HL-60/S4 treated with phorbol 12-myristate 13-acetate at 8.2 ng/mL for 4 days and 3 days (cell line): ENCODE results near the gene PDE2A.

Experiments
- in situ Hi-C: fragments of 300-500 bp; cut with MboI; formaldehyde crosslinking; loops from 2 replicates; pipeline ENCODE4 v1.15.0; 2022; ENCODE audit warnings: low sequenced_read_pairs

Gene PDE2A

GRCh38 chr11:72673943-72674828 lies at the start of gene PDE2A:
PDE2A (minus strand) TSS chr11:72674422; CDS start chr11:72674207, 215 bp downstream.
- in situ Hi-C loops, result loop anchor here (10.0 to 25.0 kb wide), 2 partner anchors 89 to 212 kb away; no protein-coding TSS in a partner anchor

- in situ Hi-C loops, result no loop called here
Observed at GRCh38 chr11:72723508-72723907, 49.3 kb upstream of the PDE2A start.

- in situ Hi-C loops, result no loop called here
Observed at GRCh38 chr11:72722050-72722748, 48.0 kb upstream of the PDE2A start.

GRCh38 chr11:72721689-72722049 lies 47.4 kb upstream of the PDE2A start:
- in situ Hi-C loops, result no loop called here

- in situ Hi-C loops, result no loop called here
Observed at GRCh38 chr11:72721276-72721675, 47.1 kb upstream of the PDE2A start.

GRCh38 chr11:72720784-72721183 lies 46.6 kb upstream of the PDE2A start:
- in situ Hi-C loops, result no loop called here

- in situ Hi-C loops, result no loop called here
Observed at GRCh38 chr11:72720047-72720446, 45.8 kb upstream of the PDE2A start.

- in situ Hi-C loops, result no loop called here
Observed at GRCh38 chr11:72719551-72719950, 45.3 kb upstream of the PDE2A start.

GRCh38 chr11:72719144-72719543 lies 44.9 kb upstream of the PDE2A start:
- in situ Hi-C loops, result no loop called here

GRCh38 chr11:72718101-72718501 lies 43.9 kb upstream of the PDE2A start:
- in situ Hi-C loops, result no loop called here

GRCh38 chr11:72716788-72717435 lies 42.7 kb upstream of the PDE2A start:
- in situ Hi-C loops, result no loop called here

GRCh38 chr11:72716290-72716689 lies 42.1 kb upstream of the PDE2A start:
- in situ Hi-C loops, result no loop called here

GRCh38 chr11:72712841-72713240 lies 38.6 kb upstream of the PDE2A start:
- in situ Hi-C loops, result no loop called here

- in situ Hi-C loops, result no loop called here
Observed at GRCh38 chr11:72712168-72712751, 38.0 kb upstream of the PDE2A start.

GRCh38 chr11:72711141-72711540 lies 36.9 kb upstream of the PDE2A start:
- in situ Hi-C loops, result no loop called here

GRCh38 chr11:72710278-72710677 lies 36.1 kb upstream of the PDE2A start:
- in situ Hi-C loops, result no loop called here

- in situ Hi-C loops, result no loop called here
Observed at GRCh38 chr11:72709478-72710238, 35.4 kb upstream of the PDE2A start.

- in situ Hi-C loops, result no loop called here
Observed at GRCh38 chr11:72707032-72707431, 32.8 kb upstream of the PDE2A start.

- in situ Hi-C loops, result no loop called here
Observed at GRCh38 chr11:72706579-72706978, 32.4 kb upstream of the PDE2A start.
